HL-60/S4 treated with phorbol 12-myristate 13-acetate at 8.2 ng/mL for 4 days and 3 days (cell line): Measurements from ENCODE around the gene RAG1.

Experiments
- in situ Hi-C: fragments of 300-500 bp; cut with MboI; formaldehyde crosslinking; loops from 2 replicates; pipeline ENCODE4 v1.15.0; 2022; ENCODE audit warnings: low sequenced_read_pairs

The RAG1 gene

GRCh38 chr11:36586543-36586942, 18.7 kb downstream of the RAG1 start:
- in situ Hi-C loops: no loop called here

- in situ Hi-C loops: no loop called here
Observed at GRCh38 chr11:36588099-36588498, 20.3 kb downstream of the RAG1 start.

GRCh38 chr11:36590513-36590912, 22.7 kb downstream of the RAG1 start:
- in situ Hi-C loops: no loop called here

- in situ Hi-C loops: no loop called here
Observed at GRCh38 chr11:36591433-36591832, 23.6 kb downstream of the RAG1 start.

- in situ Hi-C loops: no loop called here
Observed at GRCh38 chr11:36594316-36594989, 26.6 kb downstream of the RAG1 start, which contains the start of gene IFTAP. IFTAP (plus strand) TSS chr11:36594502; CDS start chr11:36610104, 15,602 bp downstream.

GRCh38 chr11:36596880-36597279, 29.1 kb downstream of the RAG1 start:
- in situ Hi-C loops: no loop called here

GRCh38 chr11:36598051-36598450, 30.2 kb downstream of the RAG1 start, which contains the start of gene RAG2:
RAG2 (minus strand) TSS chr11:36598236; CDS start chr11:36594168, 4,068 bp downstream.
- in situ Hi-C loops: no loop called here

- in situ Hi-C loops: no loop called here
Observed at GRCh38 chr11:36600180-36600579, 32.4 kb downstream of the RAG1 start.

- in situ Hi-C loops: no loop called here
Observed at GRCh38 chr11:36601155-36601554, 33.3 kb downstream of the RAG1 start.

GRCh38 chr11:36602135-36602534, 34.3 kb downstream of the RAG1 start:
- in situ Hi-C loops: no loop called here

- in situ Hi-C loops: no loop called here
Observed at GRCh38 chr11:36605221-36606216, 37.7 kb downstream of the RAG1 start.

GRCh38 chr11:36608491-36609199, 40.8 kb downstream of the RAG1 start:
- in situ Hi-C loops: no loop called here

GRCh38 chr11:36609383-36609782, 41.6 kb downstream of the RAG1 start:
- in situ Hi-C loops: no loop called here

GRCh38 chr11:36615826-36616225, 48.0 kb downstream of the RAG1 start:
- in situ Hi-C loops: no loop called here

GRCh38 chr11:36617543-36618362, 49.9 kb downstream of the RAG1 start:
- in situ Hi-C loops: no loop called here

GRCh38 chr11:36618363-36619047, 50.7 kb downstream of the RAG1 start:
- in situ Hi-C loops: no loop called here

- in situ Hi-C loops: no loop called here
Observed at GRCh38 chr11:36619502-36619901, 51.7 kb downstream of the RAG1 start.

- in situ Hi-C loops: no loop called here
Observed at GRCh38 chr11:36620246-36620645, 52.4 kb downstream of the RAG1 start.

GRCh38 chr11:36622431-36623136, 54.8 kb downstream of the RAG1 start:
- in situ Hi-C loops: no loop called here
